GM04504 (cell line): ENCODE results near the gene LITAFD.
A peak's percentile ranks its signal among the peaks of the same experiment; 100 is the strongest.
"Not testable (repeated sequence)": the region's sequence is repeated elsewhere in the genome, so short reads cannot be mapped to it uniquely, and the experiment has no call there.

Experiments used
- DNase-seq: peaks from one replicate; pipeline ENCODE4 v3.0.0-alpha.2; 2012; ENCODE audit warnings: low read depth

Gene LITAFD

GRCh38 chr16:8882041-8882617 is at the start of gene LITAFD:
TSS of gene LITAFD (plus strand) at chr16:8882351. CDS start at chr16:8884356, 2,005 bp downstream.
- DNase-seq: no peak

GRCh38 chr16:8832717-8833105 is 49.4 kb upstream of the LITAFD start:
- no peak for DNase-seq

- DNase-seq: not testable (repeated sequence)
These were observed 45.4 kb upstream of the LITAFD start for GRCh38 chr16:8836797-8837196.

- not testable (repeated sequence) for DNase-seq
These were observed 44.6 kb upstream of the LITAFD start for GRCh38 chr16:8837594-8837993.

GRCh38 chr16:8842016-8842415 is 40.1 kb upstream of the LITAFD start:
- DNase-seq: not testable (repeated sequence)

- not testable (repeated sequence) for DNase-seq
These were observed 38.9 kb upstream of the LITAFD start for GRCh38 chr16:8843296-8843695.

GRCh38 chr16:8845699-8846298 is 36.4 kb upstream of the LITAFD start:
- no peak for DNase-seq

GRCh38 chr16:8846401-8846932 is 35.7 kb upstream of the LITAFD start:
- DNase-seq: no peak

- DNase-seq: no peak
These were observed 35.0 kb upstream of the LITAFD start for GRCh38 chr16:8847145-8847544.

- DNase-seq: no peak
These were observed 34.5 kb upstream of the LITAFD start for GRCh38 chr16:8847623-8848022.

GRCh38 chr16:8848231-8848938 is 33.8 kb upstream of the LITAFD start:
- no peak for DNase-seq

- peak; percentile 70 for DNase-seq
These were observed 33.2 kb upstream of the LITAFD start for GRCh38 chr16:8848939-8849391.

GRCh38 chr16:8849411-8850011 is 32.6 kb upstream of the LITAFD start:
- no peak for DNase-seq

- peak; percentile 64 for DNase-seq
These were observed 31.8 kb upstream of the LITAFD start for GRCh38 chr16:8850279-8850885.

GRCh38 chr16:8851761-8852403 is 30.3 kb upstream of the LITAFD start:
- DNase-seq: no peak

- no peak for DNase-seq
These were observed 29.6 kb upstream of the LITAFD start for GRCh38 chr16:8852534-8852933.

GRCh38 chr16:8853150-8853549 is 29.0 kb upstream of the LITAFD start:
- no peak for DNase-seq

GRCh38 chr16:8853611-8854010 is 28.5 kb upstream of the LITAFD start:
- DNase-seq: no peak

- DNase-seq: no peak
These were observed 27.7 kb upstream of the LITAFD start for GRCh38 chr16:8854298-8854948.

- DNase-seq: no peak
These were observed 26.9 kb upstream of the LITAFD start for GRCh38 chr16:8855051-8855786.
